GM12874 (cell line): ENCODE results near the gene GLP1R.

ENCODE experiments used
- TF ChIP-seq, protein P1 (sequence below): IDR thresholded peaks from 2 replicates; pipeline ENCODE4 v1.5.1; 2011; ENCODE audit warnings: low read depth, mild to moderate bottlenecking, control low read depth, low read length, moderate library complexity; ENCODE audit not compliant: insufficient read depth

The GLP1R gene

DNA sequence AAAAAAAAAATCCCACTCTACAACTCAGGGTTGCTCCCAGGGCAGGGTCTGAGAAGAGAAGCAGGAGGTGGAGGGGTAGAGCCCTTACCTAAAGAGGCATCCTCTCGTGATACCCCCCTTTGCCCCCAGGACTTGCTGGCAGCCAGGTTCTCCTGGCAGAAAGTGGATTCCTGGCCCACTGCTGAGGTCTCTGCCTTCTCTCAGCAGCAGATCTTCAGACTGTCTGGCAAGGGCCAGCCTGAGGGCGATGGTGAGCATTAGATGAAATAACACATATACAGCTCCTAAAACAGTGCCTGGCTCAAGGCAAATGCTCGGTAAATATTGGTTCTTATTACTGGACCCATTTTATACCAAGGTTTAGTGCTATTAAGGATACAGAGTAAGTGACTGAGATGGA lies 4.8 kb upstream of the GLP1R start:
- TF ChIP-seq, protein P1, sequence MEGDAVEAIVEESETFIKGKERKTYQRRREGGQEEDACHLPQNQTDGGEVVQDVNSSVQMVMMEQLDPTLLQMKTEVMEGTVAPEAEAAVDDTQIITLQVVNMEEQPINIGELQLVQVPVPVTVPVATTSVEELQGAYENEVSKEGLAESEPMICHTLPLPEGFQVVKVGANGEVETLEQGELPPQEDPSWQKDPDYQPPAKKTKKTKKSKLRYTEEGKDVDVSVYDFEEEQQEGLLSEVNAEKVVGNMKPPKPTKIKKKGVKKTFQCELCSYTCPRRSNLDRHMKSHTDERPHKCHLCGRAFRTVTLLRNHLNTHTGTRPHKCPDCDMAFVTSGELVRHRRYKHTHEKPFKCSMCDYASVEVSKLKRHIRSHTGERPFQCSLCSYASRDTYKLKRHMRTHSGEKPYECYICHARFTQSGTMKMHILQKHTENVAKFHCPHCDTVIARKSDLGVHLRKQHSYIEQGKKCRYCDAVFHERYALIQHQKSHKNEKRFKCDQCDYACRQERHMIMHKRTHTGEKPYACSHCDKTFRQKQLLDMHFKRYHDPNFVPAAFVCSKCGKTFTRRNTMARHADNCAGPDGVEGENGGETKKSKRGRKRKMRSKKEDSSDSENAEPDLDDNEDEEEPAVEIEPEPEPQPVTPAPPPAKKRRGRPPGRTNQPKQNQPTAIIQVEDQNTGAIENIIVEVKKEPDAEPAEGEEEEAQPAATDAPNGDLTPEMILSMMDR, result no peak

DNA sequence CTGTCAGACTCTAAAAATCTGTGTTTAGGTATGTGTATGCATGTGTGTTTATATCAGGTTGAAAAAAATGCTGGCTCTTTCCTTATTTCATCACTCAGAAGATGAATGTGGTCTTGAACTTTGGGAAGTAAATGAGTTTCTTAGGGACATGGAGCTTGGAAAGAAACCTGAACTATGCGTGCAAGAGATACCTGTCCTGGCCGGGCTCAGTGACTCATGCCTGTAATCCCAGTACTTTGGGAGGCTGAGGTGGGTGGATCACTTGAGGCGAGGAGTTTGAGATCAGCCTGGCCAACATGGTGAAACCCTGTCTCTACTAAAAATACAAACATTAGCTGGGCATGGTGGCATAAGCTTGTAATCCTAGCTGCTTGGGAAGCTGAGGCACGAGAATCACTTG lies 4.4 kb upstream of the GLP1R start:
- TF ChIP-seq, protein P1, result no peak

DNA sequence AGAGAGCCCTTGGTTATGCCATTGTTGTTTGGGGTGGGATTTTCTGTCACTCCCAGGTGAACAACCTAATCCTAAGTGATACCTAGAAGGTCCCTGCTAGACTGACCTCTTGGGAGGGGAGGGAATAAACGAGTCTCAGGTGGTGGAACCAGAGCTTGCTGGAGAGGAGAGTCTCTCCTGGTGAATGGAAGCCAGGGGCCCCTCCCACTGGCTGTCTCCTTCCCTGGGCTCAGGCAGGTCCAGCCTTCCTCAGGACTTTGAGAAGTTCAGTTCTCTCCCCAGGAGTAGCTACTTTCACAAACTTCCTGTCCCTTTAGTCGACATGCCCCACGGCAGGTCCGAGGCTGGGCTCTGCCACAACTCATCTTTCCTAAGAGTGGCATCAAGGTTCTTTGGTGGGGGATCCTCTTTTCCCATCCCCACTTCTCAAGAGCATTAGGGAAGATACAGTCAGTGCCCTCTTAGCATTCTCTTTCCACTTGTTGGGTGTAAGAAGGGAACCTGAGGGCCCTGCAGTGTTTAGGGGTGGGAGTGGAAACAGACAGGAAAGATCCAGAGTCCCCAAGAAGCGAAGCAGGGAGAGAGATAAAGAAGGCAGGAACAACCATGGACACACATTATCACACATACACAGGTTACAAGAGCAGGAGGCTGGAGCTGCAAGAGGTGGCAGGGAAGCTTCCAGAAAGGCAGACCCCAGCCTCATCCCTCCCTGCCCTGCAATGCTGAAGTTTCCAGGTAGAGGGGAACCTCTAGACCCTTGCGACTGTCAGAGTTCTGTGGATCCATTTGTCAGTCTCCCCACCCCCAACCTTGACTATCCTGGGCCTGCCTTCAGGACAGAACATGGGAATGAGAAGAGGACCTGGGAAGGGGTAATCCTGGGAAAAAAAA lies 900 bp upstream of the GLP1R start:
- TF ChIP-seq, protein P1, result no peak

DNA sequence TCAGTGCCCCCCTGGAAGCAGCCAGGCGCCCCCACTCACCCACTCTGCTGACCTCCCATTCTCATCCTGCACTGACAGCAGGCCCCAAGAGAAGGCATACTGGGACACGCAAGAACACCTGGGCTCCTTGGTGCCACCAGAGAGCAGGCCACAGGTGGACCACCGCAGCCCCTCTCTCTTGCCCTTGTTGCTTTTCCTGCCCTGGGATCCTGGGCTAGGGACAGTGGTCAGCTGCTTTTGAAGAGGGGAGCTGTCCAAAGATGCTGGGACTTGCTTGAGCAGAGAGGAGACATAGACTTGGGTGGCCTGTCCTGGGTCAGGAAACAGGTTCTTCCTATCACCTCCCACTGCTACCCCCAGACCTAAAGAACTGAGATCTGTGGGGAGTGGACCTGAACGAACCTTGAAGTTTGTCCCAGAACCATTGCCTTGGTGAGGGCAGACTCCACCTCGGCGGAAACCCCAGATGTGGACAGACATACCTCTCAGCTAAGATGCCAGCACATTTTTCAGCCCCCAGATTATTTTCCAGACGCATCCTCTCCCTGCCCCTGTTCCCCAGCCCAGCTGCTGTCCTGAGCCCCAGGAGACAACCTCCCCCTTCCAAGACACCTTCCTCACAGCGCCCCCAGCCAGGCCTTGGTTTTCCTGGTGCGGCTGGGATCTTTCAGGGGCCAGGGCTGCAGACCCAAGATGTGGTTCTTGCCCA lies 1.1 kb downstream of the GLP1R start:
- TF ChIP-seq, protein P1, result no peak

DNA sequence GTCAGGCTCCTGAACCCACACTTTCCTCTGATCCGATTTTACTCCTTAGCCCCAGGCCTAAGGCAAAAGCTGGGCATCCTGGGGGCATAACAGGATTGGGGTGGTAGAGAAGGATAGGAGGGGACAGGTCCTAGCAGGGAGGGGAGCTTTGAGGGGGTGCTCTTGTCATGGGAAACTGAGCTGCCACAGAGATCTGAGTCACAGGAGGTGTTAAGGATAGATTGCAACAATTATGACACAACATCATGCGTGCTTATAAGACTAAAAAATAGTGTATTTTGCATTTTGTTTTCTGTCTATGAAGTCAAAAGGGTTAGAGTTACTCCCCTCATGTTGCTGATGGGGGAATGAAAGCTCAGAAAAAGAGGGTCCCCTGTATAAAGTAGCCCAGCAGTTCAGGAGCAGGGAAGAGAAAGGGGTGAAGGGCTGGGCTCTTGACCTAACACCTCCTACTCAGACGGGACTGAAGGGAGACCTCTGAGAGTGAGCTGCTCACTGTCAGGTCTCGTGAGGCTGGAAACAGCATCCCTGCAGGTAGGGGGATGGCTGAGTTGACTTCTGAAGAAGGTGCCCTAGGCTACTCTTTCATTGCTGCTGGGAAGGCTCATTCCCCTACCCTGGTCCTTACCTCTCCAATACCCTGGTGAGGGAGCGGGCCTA lies 2.0 kb downstream of the GLP1R start:
- TF ChIP-seq, protein P1, result no peak

DNA sequence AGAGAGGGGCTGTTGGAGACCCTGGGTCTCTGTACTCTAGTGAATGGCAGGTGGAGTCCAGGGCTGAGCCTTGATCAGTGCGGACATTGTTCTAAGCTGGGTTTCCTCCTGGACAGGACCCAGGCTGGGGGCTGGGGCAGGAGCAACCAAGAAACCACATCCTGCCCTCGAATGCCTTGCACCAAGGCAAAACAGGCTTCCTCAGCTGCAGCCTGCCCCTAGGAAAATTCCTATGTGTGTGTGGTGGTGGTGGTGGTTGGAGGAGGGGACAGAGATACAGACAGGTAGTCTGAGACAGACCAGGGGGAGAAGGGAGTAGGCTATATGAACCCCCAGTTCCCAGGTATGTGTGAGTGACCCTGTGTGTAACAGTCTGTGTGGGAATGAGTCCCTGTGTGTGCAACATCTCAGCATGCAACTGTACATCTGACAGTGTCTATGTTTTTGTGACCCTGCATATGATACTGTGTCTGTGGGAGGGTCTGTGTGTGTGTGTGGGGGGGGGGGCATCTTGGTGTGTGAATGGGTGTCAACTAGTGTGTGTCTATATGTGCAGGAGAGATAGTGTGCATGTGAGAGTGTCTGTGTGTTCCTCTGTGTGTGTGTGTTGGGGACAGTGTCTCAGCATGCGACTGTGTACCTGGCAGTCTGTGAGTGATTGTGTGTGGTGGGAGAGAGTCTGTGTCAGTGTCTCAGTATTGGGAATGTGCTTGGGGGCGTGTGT lies 3.0 kb downstream of the GLP1R start:
- TF ChIP-seq, protein P1, result no peak

DNA sequence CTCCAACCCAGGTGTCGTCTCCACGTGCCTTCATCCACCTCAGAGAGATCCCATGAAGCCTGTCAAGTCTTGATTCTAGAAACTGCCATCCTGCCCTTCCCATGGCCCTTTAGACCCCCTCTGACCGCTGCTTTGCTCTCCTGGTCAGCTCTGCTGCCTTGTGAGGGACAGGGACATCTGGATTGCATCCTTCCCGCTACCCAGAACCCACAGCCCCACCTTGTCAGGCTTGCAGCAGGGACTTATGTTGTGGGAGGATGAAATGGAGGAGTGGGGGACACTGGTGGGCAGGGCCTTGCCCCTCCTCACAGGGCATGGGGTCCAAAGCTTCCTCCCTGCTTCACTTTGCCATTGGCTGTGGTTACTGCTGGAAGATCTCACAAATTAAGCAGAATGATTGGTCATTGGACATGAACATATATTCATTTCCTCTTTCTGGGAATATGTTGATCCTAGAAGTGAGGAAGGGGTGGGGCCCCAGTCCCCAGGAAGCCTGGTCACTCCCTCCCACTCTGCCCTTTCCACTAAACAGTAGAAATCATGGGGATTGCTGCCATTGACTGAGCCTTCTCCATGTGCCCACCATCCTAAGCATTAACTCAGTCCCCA lies 4.5 kb downstream of the GLP1R start:
- TF ChIP-seq, protein P1, result no peak
